Epithelial cell of esophagus (primary cell): ENCODE measurements around the gene YWHAQ.

Source experiments
- DNase-seq: peaks from one replicate; pipeline ENCODE4 v3.0.0; 2010; ENCODE audit warnings: low read depth
- H3K4me3 ChIP-seq: 2 replicates; pipeline ENCODE4 v1.5.1; 2011; ENCODE audit warnings: mild to moderate bottlenecking, low read length, control low read depth
- TF ChIP-seq, protein P1 (sequence below): IDR thresholded peaks from 2 replicates; pipeline ENCODE4 v1.5.1; 2011; ENCODE audit warnings: low read depth, mild to moderate bottlenecking, low read length, control low read depth, inconsistent platforms; ENCODE audit not compliant: insufficient read depth; ENCODE audit errors: missing control alignments

The YWHAQ gene

DNA sequence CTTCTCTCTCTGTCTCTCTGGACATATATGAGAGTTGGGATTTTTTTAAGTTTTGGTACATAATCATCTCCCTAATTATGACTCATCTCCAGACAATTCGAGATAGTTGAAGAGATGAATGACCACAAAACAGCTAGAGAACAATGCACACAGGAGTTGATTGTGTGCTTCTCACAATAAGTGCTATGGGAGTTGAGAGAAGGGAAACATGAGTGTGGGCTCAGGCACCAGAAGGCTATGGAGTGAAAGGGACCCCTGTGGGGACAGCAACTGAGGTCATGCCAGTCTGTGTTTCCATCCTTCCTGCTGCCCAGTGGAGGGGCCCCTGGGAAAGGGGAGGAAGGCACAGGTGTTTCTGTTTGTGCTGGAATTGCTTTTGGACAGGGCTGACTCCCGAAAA, 6.5 kb upstream of the YWHAQ start:
- TF ChIP-seq, protein P1, sequence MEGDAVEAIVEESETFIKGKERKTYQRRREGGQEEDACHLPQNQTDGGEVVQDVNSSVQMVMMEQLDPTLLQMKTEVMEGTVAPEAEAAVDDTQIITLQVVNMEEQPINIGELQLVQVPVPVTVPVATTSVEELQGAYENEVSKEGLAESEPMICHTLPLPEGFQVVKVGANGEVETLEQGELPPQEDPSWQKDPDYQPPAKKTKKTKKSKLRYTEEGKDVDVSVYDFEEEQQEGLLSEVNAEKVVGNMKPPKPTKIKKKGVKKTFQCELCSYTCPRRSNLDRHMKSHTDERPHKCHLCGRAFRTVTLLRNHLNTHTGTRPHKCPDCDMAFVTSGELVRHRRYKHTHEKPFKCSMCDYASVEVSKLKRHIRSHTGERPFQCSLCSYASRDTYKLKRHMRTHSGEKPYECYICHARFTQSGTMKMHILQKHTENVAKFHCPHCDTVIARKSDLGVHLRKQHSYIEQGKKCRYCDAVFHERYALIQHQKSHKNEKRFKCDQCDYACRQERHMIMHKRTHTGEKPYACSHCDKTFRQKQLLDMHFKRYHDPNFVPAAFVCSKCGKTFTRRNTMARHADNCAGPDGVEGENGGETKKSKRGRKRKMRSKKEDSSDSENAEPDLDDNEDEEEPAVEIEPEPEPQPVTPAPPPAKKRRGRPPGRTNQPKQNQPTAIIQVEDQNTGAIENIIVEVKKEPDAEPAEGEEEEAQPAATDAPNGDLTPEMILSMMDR = no peak
- no peak overlapping the region for H3K4me3 ChIP-seq
- DNase-seq = peak; percentile 39

DNA sequence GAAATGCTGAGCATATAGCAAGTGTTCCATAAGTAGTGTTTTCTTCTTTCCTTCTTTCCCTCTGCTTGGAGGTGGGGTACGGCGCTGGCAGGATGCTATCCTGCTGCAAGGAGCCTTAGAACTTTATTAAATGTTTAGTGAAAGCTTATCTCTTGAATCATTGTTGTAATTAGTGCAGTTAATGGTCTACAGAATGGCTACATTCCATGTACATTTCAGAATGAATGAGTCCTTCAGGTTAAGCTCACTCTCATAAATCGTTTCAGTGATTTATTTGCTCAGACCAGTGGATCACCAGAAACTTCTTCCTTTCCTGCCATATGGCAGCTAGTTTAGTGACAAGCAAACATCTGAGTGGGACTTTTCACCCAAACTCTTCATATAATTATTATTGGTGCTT, 3.3 kb upstream of the YWHAQ start:
- DNase-seq = no peak
- TF ChIP-seq, protein P1 = no peak
- no peak overlapping the region for H3K4me3 ChIP-seq

DNA sequence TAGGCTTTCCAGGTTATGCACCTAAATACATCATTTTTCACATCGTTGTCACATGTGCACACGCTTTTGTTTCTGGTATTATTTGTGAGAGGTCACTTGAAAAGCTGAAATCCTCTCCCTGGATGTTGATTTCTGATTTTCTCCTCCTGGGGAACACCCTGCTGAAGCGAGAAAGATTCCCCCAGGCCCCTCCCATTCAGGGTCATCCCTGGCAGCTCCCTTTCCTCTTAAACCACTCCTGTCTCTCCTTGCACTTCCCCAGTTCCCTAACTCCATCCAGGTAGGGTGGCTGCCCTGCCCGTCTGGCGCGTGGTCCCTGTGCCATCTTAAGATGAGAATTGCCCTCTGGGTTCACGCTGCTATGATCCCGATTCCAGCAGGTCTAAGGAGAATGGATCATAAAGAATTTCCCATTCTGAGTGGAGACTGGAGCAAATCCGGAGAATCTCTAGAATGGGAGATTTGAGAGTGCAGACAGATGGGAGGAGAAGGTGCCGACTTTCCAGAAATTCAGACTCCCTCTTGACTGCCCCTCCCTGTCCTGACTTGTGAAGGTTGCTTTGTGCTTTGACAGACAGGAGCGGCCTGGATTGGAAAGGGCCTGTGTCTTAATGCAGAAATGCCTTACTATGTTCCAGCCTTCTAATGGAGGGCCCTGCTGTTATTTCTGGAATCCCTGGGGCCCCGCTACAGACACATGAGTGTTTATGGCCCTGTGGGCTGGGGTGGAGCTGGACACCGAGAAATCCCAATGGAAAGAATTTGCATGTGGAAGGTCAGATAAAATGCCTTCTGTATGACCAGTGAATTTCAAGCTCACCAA, 1.3 kb upstream of the YWHAQ start:
- no peak overlapping the region for H3K4me3 ChIP-seq
- TF ChIP-seq, protein P1 = no peak
- no peak for DNase-seq

DNA sequence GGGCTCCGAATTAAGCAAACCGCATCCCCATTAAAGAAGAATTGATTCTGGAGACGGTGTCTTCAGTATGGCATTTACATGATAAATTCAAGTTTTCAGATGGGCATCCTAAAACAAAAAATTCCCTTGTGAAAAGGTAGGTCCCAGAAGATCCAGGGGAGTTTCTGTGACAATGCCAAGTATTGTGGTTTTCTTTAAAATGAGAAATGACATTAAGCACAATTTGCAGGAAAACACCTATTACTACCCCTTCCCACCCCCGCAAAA, 689 bp upstream of the YWHAQ start:
- TF ChIP-seq, protein P1 = no peak
- DNase-seq = no peak
- H3K4me3 ChIP-seq = peak overlapping the region; percentile 95

DNA sequence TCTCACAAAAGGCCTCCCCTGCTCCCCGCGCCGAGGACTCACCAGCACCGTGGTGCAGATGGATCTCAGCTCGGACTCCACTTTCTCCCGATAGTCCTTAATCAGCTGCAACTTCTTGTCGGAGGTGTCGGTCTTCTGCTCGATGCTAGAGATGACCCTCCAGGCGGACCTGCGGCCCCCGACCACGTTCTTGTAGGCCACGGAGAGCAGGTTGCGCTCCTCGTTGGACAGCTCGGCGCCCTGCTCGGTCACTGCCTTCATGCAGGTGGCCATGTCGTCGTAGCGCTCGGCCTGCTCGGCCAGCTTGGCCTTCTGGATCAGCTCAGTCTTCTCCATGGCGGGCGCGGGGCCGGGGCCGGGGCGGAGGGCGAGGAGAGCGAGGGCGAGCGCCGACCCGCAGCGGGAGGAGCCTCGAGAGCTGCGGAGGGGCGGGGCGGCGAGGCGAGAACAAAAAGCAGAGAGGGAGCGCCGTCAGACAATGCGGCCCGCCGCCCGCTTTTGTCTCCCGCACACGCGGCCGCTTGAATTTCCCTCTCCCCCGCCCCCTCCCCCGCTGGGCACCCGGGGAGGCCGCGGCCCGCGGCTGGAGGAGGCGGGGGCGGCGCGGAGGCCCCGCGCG, 571 bp downstream of the YWHAQ start:
- TF ChIP-seq, protein P1 = no peak
- peak overlapping the region; percentile 95 for H3K4me3 ChIP-seq
- DNase-seq = peak; percentile 76

DNA sequence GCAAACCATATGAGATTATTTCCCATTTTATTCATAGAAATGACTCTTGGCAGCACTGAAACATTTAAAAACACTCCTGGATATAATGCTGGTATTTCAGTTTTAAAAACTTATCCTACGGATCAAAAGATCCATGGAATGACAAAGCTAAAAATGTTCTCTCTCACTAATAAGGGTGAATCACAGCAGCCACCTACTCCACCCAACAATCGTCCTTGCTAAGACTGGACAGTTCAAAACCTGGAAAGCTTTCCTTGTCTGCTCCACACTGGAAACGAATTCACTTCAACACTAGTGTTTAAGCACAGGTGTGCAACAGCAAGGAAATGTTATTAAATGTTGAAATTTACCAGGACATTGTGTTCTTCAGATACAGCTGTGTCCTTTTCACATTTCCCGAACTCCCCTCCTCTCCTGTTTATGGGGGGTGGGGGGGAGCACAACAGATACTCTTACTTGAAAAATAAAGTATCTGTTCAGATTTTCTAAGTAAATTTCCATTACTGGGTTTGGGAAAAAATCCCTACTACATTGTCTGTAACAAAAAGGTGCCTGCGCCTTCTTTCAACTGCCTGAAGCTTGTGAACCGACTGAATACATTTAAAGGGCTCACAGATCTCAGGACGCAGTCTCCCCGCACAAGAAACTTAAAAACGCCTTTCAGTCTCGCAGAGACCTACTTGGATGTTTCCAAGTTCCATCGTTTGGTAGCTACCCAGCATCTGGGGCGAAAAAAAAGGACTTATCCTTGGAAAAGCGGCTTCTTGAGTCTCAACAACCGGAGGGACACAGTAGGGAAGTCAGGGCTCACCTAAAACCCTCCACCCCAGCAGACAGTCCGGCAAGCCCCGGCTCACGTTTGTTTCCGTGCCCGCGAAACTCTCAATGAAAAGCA, 1.3 kb downstream of the YWHAQ start:
- H3K4me3 ChIP-seq = peak overlapping the region; percentile 95
- DNase-seq = peak; percentile 67
- TF ChIP-seq, protein P1 = no peak
